Upper lobe of left lung (tissue), 6 donors: ENCODE measurements around the gene GOLM1. TPM values are rescaled to one million over a fixed set of nuclear protein-coding genes. Genes with fewer than 3 reads are reported as not detected.

Source experiments
- ATAC-seq, 2 donors: fragments of 200-7000 bp; cut with Tn5 transposase; one replicate each; pipeline ENCODE4 v1.9.1; 2022; ENCODE audit warnings: mild to moderate bottlenecking in 2 of 2, moderate library complexity in 2 of 2; ENCODE audit not compliant: low FRiP score in 2 of 2
- DNase-seq, 2 donors: peaks; one replicate each; pipeline ENCODE4 v3.0.0-alpha.2; 2019 to 2020
- H3K27ac ChIP-seq, 4 donors: fragments of 200-600 bp; sonication (generic); one replicate each; pipeline ENCODE4 v1.5.1; 2016 to 2019
- H3K27me3 ChIP-seq, 4 donors: fragments of 200-600 bp; sonication (generic); one replicate each; pipeline ENCODE4 v1.5.1; 2017 to 2019
- H3K36me3 ChIP-seq, 4 donors: fragments of 200-600 bp; sonication (generic); one replicate each; pipeline ENCODE4 v1.5.1; 2016 to 2019
- H3K4me1 ChIP-seq, 4 donors: fragments of 200-600 bp; sonication (generic); one replicate each; pipeline ENCODE4 v1.5.1; 2018 to 2019
- H3K4me3 ChIP-seq, 4 donors: fragments of 200-600 bp; sonication (generic); one replicate each; pipeline ENCODE4 v1.5.1; 2017 to 2019; ENCODE audit warnings: mild to moderate bottlenecking in 2 of 4, moderate library complexity in 1 of 4
- H3K9me3 ChIP-seq, 4 donors: fragments of 200-600 bp; sonication (generic); one replicate each; pipeline ENCODE4 v1.5.1; 2018 to 2019
- CTCF ChIP-seq, 6 experiments: fragments of 450-650 bp in 4 of 6; fragments of 200-600 bp in 2 of 6; sonication (generic) in 2 of 6; IDR thresholded peaks; one replicate each; pipeline ENCODE4 v1.5.1; 2016 to 2019; ENCODE audit warnings: antibody characterized with exemption in 6 of 6
- EP300 ChIP-seq, 4 donors: sonication (generic); formaldehyde crosslinking; IDR thresholded peaks; one replicate each; pipeline ENCODE4 v1.5.1; 2017; ENCODE audit warnings: antibody characterized with exemption in 4 of 4, control low read depth in 2 of 4
- POLR2A ChIP-seq, 4 donors: fragments of 450-650 bp; IDR thresholded peaks; one replicate each; pipeline ENCODE4 v1.5.1; 2016 to 2017; ENCODE audit warnings: antibody characterized with exemption in 4 of 4, mild to moderate bottlenecking in 2 of 4
- POLR2AphosphoS5 ChIP-seq, 2 donors: sonication (generic); formaldehyde crosslinking; IDR thresholded peaks; one replicate each; pipeline ENCODE4 v1.5.1; 2017; ENCODE audit warnings: antibody characterized with exemption in 2 of 2
- WGBS, 2 donors: methylation state at CpG; one replicate each; pipeline ENCODE4 v1.1.5; 2017 to 2018; 5-methylcytosine and 5-hydroxymethylcytosine counted together
- total RNA-seq, 6 donors: library from RNA; depleted of rRNA in 4 of 6; stranded (reverse); fragments of >200 nt in 4 of 6; gene quantifications; one replicate each; pipeline versions ENCODE4 v1.1.0 to v1.2.1, GENCODE V29; 2016 to 2021
- donor health status: DM: no; HTN: no; CAD: no; lungs with moderate emphysema.
- donor health status: DM: no; HTN: yes; CAD: no; lungs with severe emphysema.

Gene GOLM1
- total RNA-seq, 6 donors from 2014 or later = 3.1 to 27.5 (median 15.7) TPM

DNA sequence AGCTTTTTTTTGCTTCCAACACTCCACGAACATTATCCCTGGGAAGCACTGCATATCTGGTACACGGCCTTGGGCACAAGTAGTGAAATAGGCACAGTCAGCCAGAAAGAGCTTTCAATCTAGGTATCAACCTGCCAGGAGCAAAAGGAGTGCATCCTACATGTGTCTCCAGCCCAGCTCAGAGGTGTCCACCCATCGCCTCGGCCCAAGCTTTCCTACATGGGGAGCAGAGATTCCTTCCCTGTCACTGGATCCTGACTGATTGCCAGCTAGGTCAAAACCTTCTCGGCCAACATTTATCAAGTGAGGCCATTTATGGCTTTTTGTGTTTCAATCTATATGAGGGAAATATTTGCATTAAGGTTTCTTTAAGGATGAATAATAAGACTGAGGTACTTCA is 55.8 kb downstream of the GOLM1 start:
- H3K4me1 ChIP-seq = no peaks in the 10 kb centered on the region
- no peak for ATAC-seq
- no peaks in the 10 kb centered on the region for H3K27me3 ChIP-seq
- 91 to 94% methylated on average over 5 of the region's 5 CpGs for WGBS, 2 donors
- no peaks in the 10 kb centered on the region for H3K36me3 ChIP-seq
- TF ChIP-seq EP300 (IDR thresholded peaks at IDR 0.05) (no peak), CTCF (IDR thresholded peaks at IDR 0.05) (no peak), POLR2A (IDR thresholded peaks at IDR 0.05) (no peak), POLR2AphosphoS5 (IDR thresholded peaks at IDR 0.05) (no peak)
- no peaks in the 10 kb centered on the region for H3K9me3 ChIP-seq
- DNase-seq = no peak
- H3K4me3 ChIP-seq = no peak overlapping the region
- H3K27ac ChIP-seq = no peak overlapping the region

DNA sequence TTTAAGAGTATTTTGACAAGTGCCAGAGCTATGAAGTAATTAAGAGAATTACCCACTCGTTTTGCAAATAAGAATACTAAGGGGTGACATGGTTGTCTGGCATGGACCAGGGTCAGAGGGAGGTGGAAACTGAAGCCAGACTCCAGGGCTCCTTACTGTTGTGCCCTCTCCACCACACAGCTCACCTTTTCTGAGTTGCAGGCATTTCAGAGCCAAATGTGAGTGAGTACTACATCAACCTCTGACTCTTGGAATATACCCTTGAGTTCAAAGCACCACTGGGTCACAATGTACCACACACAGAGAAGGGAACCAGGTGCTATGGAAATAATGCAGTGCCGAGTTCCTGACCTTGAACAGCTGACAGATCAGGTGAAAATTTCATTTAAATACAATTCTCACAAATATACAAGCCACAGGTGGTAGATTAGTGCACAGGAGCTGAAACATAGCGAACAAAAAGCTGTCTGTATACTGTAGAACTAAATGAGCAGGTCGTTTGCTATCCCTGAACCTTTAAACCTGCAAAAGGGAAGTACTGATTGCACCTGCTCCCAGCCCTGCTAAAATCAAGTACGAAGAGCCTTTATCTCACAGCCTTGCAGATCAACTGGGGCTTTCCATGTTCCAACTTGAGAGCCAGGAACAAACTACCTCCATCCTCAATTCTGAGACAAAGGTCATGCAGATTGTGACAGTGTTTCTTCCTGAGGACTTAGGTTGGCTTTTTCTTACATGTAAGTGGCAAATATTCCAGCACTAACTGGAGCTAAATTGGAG is 57.0 kb downstream of the GOLM1 start:
- DNase-seq (no peak), ATAC-seq (no peak)
- H3K9me3 ChIP-seq = no peaks in the 10 kb centered on the region
- no peaks in the 10 kb centered on the region for H3K36me3 ChIP-seq
- no peak for TF ChIP-seq CTCF (IDR thresholded peaks at IDR 0.05)
- 69 to 76% methylated on average over 5 of the region's 5 CpGs for WGBS, 2 donors
- H3K4me3 ChIP-seq = no peak overlapping the region
- no peak overlapping the region for H3K27ac ChIP-seq
- no peaks in the 10 kb centered on the region for H3K4me1 ChIP-seq
- H3K27me3 ChIP-seq = no peaks in the 10 kb centered on the region

GRCh38 chr9:86041311-86041741 is 58.0 kb downstream of the GOLM1 start:
- no peak for DNase-seq
- H3K36me3 ChIP-seq = no peaks in the 10 kb centered on the region
- 47 to 66% methylated on average over 8 of the region's 8 CpGs for WGBS, 2 donors
- no peaks in the 10 kb centered on the region for H3K27me3 ChIP-seq
- H3K4me3 ChIP-seq = no peak overlapping the region
- H3K27ac ChIP-seq = no peak overlapping the region
- ATAC-seq = peak in 1 of 2 donors; percentile 54
- H3K4me1 ChIP-seq = no peaks in the 10 kb centered on the region
- no peak for TF ChIP-seq CTCF (IDR thresholded peaks at IDR 0.05)
- TF ChIP-seq EP300 (IDR thresholded peaks at IDR 0.05) = no peak
- TF ChIP-seq POLR2A (IDR thresholded peaks at IDR 0.05) = no peak
- no peak for TF ChIP-seq POLR2AphosphoS5 (IDR thresholded peaks at IDR 0.05)
- H3K9me3 ChIP-seq = no peaks in the 10 kb centered on the region

DNA sequence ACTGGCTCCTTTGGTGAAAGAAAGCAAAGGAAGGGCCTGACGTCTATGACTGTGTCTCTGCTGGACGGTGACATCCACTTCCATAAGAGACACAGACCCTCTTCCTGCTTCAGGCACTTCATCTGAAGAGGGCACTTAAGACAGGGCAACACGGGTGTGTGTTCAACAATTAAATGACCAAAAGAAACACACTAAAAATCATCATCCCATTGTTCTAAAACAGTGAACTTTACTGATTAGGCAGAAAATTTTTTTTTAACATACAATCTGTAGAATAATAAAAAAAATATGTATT is 58.5 kb downstream of the GOLM1 start:
- TF ChIP-seq POLR2A (IDR thresholded peaks at IDR 0.05) (no peak), EP300 (IDR thresholded peaks at IDR 0.05) (no peak), CTCF (IDR thresholded peaks at IDR 0.05) (no peak), POLR2AphosphoS5 (IDR thresholded peaks at IDR 0.05) (no peak)
- WGBS, 2 donors = 45 to 56% methylated on average over 3 of the region's 3 CpGs
- Histone ChIP-seq H3K27ac (no peak overlapping the region), H3K36me3 (no peaks in the 10 kb centered on the region), H3K4me3 (no peak overlapping the region), H3K4me1 (no peaks in the 10 kb centered on the region), H3K27me3 (no peaks in the 10 kb centered on the region), H3K9me3 (no peaks in the 10 kb centered on the region)
- ATAC-seq (no peak), DNase-seq (no peak)
